Measurements from ENCODE around the gene SHB. TPM values are rescaled to one million over a fixed set of nuclear protein-coding genes. Genes with fewer than 3 reads are reported as not detected.

SHB gene
- total RNA-seq, 1 donor, result 19.9 TPM

GRCh38 chr9:37977851-37978480 lies 91.1 kb downstream of the SHB start:
- H3K4me3 ChIP-seq (ENCODE audit: low read depth, low read length), result no peak overlapping the region
- DNase-seq (ENCODE audit: low read depth), result peak; percentile 41
- TF ChIP-seq, protein P1, sequence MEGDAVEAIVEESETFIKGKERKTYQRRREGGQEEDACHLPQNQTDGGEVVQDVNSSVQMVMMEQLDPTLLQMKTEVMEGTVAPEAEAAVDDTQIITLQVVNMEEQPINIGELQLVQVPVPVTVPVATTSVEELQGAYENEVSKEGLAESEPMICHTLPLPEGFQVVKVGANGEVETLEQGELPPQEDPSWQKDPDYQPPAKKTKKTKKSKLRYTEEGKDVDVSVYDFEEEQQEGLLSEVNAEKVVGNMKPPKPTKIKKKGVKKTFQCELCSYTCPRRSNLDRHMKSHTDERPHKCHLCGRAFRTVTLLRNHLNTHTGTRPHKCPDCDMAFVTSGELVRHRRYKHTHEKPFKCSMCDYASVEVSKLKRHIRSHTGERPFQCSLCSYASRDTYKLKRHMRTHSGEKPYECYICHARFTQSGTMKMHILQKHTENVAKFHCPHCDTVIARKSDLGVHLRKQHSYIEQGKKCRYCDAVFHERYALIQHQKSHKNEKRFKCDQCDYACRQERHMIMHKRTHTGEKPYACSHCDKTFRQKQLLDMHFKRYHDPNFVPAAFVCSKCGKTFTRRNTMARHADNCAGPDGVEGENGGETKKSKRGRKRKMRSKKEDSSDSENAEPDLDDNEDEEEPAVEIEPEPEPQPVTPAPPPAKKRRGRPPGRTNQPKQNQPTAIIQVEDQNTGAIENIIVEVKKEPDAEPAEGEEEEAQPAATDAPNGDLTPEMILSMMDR (IDR thresholded peaks at IDR 0.05; ENCODE audit: insufficient read depth, low read depth, low read length), result no peak

DNA sequence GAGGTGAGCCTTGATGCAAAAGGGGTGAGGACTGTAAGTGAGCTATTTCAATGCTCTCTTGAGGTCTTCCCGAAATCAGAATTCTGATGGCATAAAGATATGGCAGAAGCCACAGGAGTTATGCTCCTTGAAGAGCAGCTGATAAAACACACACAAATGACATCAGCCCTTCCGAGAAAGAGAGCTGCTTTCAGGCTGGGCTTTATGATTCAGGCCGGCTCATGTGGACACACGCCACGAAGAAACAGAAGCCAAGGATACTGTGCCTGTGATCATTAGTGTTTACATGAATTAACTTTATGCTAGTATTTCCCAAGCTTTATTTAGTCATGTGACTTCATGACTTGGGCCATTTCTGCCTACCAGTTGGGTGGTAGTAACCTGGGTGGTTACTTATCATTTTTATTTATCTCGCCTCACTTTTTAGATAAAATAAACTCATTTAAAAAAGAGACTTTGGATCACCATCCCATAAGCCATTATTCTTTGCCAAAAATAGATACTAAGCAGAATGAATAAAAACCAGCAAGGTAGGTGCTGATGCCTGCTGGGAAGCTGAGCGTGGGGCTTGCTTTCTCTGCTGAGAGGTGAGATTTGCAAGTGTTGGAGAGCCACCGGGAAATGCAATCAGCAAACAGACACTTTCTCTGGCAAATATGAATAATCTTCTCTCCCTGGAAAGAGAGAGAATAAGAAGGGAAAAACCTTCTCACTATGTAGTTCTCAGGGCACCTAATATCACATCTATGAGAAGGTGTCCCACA lies 92.1 kb downstream of the SHB start:
- DNase-seq (ENCODE audit: low read depth), result peak; percentile 95
- TF ChIP-seq, protein P1 (IDR thresholded peaks at IDR 0.05; ENCODE audit: insufficient read depth, low read depth, low read length), result no peak
- no peak overlapping the region for H3K4me3 ChIP-seq (ENCODE audit: low read depth, low read length)

DNA sequence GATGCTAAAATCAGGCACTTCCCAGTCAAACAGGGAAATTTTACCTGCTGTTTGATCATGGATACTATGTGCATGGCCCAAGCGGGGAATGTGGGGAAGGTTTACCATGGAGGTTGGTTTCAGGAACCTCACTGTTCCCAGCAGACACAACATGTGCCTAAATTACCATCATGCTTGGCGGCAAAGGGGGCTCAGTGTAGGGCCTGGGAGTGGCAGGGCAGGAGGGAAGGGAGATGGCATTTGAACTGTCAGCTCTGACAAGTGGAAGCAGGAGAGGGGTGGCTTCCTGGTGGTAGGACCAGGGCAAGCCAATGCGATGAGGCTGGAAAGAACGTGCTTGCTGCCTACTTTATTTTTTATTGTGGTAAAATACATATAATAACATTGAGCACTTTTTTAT lies 93.4 kb downstream of the SHB start:
- no peak overlapping the region for H3K4me3 ChIP-seq (ENCODE audit: low read depth, low read length)
- TF ChIP-seq, protein P1 (IDR thresholded peaks at IDR 0.05; ENCODE audit: insufficient read depth, low read depth, low read length), result no peak
- no peak for DNase-seq (ENCODE audit: low read depth)

DNA sequence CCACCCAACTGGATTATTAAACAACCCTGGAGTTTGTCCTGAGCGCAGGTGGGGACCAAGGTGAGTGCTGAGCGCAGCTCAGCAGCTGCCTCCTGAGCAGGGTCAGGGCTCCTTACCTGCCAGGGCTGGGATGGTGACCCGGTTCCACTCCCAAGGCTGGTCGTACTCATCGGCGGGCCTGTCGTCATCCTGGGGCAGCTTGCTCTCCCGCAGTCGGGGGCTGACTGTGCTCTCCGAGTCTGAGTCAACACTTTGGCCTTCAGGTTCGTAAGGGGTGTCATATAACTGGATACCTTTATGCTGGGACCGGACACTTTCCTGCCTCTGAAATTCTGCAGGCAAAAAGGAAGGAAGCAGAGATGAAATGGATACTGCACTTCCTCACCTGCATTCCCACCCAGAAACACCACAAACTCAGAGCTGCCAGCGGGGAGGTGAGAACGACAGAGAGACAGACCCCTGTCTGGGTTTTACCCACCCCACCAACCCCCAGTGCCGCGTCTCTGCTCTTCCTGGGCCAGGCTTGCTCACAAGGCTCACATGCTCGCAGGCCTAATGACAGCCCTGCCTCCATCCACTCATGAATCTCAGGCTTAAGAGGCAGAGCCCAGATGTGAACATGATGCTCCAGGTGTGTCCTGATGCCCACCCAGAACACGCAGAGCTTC lies 94.4 kb downstream of the SHB start:
- no peak for DNase-seq (ENCODE audit: low read depth)
- TF ChIP-seq, protein P1 (IDR thresholded peaks at IDR 0.05; ENCODE audit: insufficient read depth, low read depth, low read length), result no peak
- no peak overlapping the region for H3K4me3 ChIP-seq (ENCODE audit: low read depth, low read length)

GRCh38 chr9:37972351-37972848 lies 96.6 kb downstream of the SHB start:
- TF ChIP-seq, protein P1 (IDR thresholded peaks at IDR 0.05; ENCODE audit: insufficient read depth, low read depth, low read length), result peak; percentile 33
- no peak overlapping the region for H3K4me3 ChIP-seq (ENCODE audit: low read depth, low read length)
- DNase-seq (ENCODE audit: low read depth), result peak; percentile 32

- TF ChIP-seq, protein P1 (IDR thresholded peaks at IDR 0.05; ENCODE audit: insufficient read depth, low read depth, low read length), result no peak
- H3K4me3 ChIP-seq (ENCODE audit: low read depth, low read length), result no peak overlapping the region
Measured at GRCh38 chr9:37971691-37972090, 97.3 kb downstream of the SHB start.

More at GRCh38 chr9:37971691-37972090, 97.3 kb downstream of the SHB start:
- DNase-seq (ENCODE audit: low read depth), result no peak
